ENCODE measurements around the gene TRAF5.

- TF ChIP-seq CTCF (IDR thresholded peaks at IDR 0.05) (no peak), SMC3 (IDR thresholded peaks at IDR 0.05) (no peak), RCOR1 (IDR thresholded peaks at IDR 0.05; ENCODE audit: low read depth, low read length) (no peak), ELK1 (IDR thresholded peaks at IDR 0.05; ENCODE audit: low read depth, low read length) (no peak), FOSL2 (IDR thresholded peaks at IDR 0.05) (no peak), FOSL2 (CRISPR knock-in tag; IDR thresholded peaks at IDR 0.05) (no peak), RAD21 (conservative IDR thresholded peaks at IDR 0.05 in 1 of 2, IDR thresholded peaks at IDR 0.05 in 1 of 2) (no peak), MAFK (IDR thresholded peaks at IDR 0.05; ENCODE audit: partially characterized antibody) (no peak), ZSCAN20 (CRISPR knock-in tag; IDR thresholded peaks at IDR 0.05) (no peak), MAX (IDR thresholded peaks at IDR 0.05) (no peak), EP300 (IDR thresholded peaks at IDR 0.05) (no peak)
Observed at GRCh38 chr1:211420845-211421454, 94.3 kb downstream of the TRAF5 start.
